ENCODE results near the gene KCNK7.
A peak's percentile ranks its signal among the peaks of the same experiment; 100 is the strongest.

The KCNK7 gene

DNA sequence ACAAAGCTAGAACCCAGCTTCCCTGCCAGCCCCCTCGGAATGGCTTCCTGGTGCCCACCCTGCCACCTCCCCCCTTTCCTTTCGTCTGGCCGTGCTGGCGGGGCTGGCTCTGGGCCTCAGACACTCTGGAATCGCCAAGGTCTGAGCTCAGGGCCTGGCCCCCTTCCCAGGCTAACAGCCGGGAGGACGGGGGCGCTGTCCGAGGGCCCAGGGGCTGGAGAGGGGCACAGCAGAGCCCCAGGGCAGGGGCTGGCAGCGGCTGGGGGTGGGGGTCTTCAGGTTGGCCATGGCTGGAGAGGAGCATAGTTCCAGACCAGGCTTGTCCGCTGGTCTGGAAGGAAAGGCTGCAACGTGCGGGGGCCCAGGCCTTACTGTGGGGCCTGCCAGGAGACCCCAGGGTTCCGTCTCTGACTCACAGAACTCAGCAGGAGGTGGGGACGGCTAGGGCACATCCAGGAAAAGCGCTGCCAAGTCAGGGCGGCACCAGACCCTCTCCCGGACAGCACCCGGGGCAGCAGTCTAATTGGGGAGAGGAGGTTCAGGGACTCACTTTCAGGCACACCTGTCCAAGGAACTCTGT lies 36.6 kb downstream of the KCNK7 start:
- DNase-seq (ENCODE audit: low read depth in 1 of 2, low spot score in 1 of 2): no peak

- DNase-seq (ENCODE audit: low read depth in 1 of 2, low spot score in 1 of 2): peak in 1 of 2 donors; percentile 33
Measured at GRCh38 chr11:65558002-65558929, 37.3 kb downstream of the KCNK7 start, which contains the start of gene LTBP3. LTBP3 (minus strand) TSS chr11:65558359; CDS start chr11:65557959, 400 bp downstream.

DNA sequence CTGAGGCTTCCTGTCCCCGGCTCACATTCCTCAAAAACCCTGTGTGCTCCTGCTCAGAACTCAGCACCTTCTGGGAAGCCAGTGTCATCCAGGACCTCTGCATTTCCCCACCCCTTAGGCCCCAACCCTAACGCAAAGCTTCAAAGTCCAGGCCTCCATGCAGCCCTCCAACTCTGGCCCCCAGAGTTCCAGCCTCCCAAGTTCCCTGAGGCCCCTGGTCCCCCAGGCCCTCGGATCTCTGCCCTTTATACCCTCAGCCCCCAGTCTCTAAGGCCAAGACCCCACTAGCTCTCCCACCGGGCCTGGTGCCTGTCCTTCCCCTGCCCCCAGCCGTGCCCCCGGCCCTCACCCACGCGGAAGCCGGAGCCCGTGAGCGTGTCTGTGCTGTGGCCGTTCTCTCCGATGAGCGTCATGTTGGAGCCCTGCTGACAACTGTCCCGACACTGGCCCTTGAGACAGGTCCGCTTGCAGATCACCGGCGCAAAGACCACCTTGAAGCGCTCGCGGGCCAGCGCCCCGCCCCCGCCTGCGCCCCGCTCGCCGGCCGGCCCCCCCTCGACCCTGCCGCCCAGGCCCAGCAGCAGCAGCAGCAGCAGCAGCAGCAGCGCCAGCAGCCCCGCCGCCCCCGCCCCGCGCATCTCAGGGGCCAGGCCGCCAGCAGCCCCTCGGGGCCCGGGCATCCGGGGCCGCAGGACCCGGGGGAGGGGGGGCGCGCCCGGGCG lies 38.2 kb downstream of the KCNK7 start:
- DNase-seq (ENCODE audit: low read depth in 1 of 2, low spot score in 1 of 2): no peak

DNA sequence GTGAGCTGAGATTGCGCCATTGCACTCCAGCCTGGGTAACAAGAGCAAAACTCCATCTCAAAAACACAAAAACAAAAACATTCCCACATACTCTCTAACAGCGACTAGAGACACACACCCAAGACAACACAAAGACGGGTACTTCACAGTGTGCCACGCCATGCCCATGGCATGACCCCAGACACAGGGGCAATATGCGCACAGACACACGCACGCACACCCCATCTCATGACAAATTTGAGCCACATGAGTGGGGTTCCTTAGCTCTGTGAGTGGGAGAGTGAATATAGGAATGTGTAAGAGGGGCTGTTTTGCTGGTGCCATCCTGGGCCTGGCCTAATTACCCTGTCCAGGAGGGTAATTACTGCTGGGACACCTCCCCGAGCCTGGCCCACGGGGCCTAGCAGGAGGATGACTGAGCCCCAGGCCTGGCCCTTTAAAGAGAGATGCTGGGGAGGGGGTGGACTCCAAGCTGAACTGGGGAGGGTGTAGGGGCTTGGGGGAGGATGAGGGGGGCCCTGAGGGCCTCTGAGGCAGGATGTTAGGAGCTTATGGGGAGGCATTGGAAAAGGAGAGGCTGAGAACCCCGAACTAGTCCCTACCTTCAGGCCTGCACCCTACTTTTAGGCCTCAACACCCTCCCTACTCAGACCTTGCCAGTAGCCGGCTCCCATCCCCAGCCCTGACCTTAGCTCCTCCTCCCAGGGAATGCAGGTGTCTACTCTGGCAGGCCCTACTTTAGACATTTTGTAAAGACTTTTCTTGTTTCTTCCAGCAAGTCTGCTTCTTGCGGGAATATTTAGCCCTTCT lies 38.9 kb downstream of the KCNK7 start:
- no peak for DNase-seq (ENCODE audit: low read depth in 1 of 2, low spot score in 1 of 2)

- DNase-seq (ENCODE audit: low read depth in 1 of 2, low spot score in 1 of 2): no peak
Measured at GRCh38 chr11:65555693-65556231, 39.8 kb downstream of the KCNK7 start.

DNA sequence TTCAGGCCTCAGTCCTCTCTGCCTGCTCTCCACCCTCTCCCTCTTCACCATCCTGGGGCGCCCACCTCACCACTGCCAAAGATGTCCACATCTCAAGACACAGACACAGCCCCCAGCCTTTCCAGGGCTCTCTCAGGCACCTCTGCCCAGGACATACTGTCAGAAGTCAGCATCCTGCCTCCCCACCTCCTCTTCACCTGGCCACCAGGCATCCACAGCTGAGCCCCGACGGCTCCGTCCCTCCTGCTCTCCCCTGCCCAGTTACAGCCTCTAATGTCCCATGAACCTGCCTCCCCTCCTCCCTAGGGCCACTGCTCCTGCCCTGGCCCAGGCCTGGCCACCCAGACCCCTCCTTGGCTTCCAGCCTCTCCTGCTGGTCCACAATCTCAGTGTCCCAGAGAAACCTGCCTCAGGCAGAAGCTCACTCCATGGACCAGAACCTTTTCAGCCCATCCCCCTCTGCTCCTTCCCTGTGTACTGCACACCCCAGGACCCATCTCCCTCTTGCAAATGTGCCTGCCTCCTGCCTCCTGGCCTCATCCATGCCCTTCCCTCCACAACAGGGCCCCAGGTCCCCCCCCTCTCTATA lies 40.7 kb downstream of the KCNK7 start:
- no peak for DNase-seq (ENCODE audit: low read depth in 1 of 2, low spot score in 1 of 2)

GRCh38 chr11:65554057-65554818 lies 41.4 kb downstream of the KCNK7 start:
- DNase-seq (ENCODE audit: low read depth in 1 of 2, low spot score in 1 of 2): no peak

GRCh38 chr11:65553301-65554001 lies 42.1 kb downstream of the KCNK7 start:
- DNase-seq (ENCODE audit: low read depth in 1 of 2, low spot score in 1 of 2): peak; percentile 46 to 53

DNA sequence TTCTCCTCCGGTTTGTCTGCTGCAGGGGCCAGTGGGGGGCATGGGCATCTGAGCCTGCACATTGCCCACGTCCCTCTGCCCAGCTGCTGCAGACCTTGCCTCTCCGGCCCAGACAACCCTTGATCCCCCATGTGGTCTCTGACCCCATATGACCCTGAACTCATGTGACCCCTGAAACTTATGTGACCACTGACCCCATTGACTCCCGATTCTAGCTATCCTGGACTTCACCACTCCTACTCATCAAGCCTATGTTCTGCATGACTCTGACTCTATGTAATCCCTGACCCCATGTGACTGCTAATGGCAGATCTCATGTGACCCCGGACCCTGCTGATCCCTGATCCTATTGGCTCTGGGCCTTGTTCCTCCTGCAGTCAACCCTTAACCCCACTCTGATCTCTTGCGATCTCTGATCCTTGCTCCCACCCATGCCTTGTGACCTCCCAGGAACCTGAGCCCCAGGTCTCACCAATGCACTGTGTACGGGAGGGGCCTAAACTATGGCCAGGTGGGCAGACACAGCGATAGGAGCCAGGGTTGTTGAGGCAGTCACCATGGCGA lies 43.1 kb downstream of the KCNK7 start:
- no peak for DNase-seq (ENCODE audit: low read depth in 1 of 2, low spot score in 1 of 2)

- DNase-seq (ENCODE audit: low read depth in 1 of 2, low spot score in 1 of 2): no peak
Measured at GRCh38 chr11:65551572-65552387, 43.8 kb downstream of the KCNK7 start.

GRCh38 chr11:65549096-65549495 lies 46.5 kb downstream of the KCNK7 start:
- DNase-seq (ENCODE audit: low read depth in 1 of 2, low spot score in 1 of 2): no peak

- DNase-seq (ENCODE audit: low read depth in 1 of 2, low spot score in 1 of 2): no peak
Measured at GRCh38 chr11:65548395-65548794, 47.2 kb downstream of the KCNK7 start.

DNA sequence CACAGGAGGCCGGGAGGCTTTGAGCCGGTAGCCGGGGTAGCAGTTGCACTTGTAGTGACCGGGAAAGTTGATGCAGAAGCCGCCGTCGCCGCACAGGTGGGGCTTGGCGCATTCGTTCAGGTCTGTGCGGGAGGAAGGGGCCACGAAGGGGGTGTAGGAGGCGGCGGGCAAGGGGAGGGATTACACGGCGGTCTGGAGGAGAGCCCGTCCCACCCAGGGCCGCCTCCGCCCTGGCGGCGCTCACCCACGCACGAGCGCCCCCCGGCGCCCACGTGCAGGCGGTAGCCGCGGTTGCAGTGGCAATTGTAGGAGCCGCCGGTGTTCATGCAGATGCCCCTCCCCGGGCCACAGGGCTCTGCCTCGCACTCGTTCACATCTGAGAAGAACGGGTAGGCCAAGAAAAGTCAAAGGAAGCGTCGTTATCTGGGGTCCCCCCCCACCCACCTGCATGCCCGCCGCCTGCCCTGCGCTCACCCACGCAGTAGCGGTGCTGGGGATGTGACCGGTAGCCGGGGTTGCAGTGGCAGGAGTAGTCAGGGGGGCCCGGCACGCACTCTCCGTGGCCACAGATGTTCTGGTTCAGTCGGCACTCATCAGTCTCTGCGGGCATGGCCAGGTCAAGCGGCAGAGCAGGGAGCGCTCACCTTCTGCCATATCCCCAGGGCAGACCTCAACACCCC lies 48.0 kb downstream of the KCNK7 start:
- DNase-seq (ENCODE audit: low read depth in 1 of 2, low spot score in 1 of 2): no peak

GRCh38 chr11:65546217-65546958 lies 49.2 kb downstream of the KCNK7 start:
- DNase-seq (ENCODE audit: low read depth in 1 of 2, low spot score in 1 of 2): peak; percentile 99 to 100

GRCh38 chr11:65545853-65546216 lies 49.8 kb downstream of the KCNK7 start:
- no peak for DNase-seq (ENCODE audit: low read depth in 1 of 2, low spot score in 1 of 2)

All from stimulated activated CD4-positive, alpha-beta T cell treated with anti-CD3 and anti-CD28 coated beads, Interleukin-15, amount 100 ng/mL, for 1 hour (primary cell).